ENCODE results near the gene EGR2.

DNA sequence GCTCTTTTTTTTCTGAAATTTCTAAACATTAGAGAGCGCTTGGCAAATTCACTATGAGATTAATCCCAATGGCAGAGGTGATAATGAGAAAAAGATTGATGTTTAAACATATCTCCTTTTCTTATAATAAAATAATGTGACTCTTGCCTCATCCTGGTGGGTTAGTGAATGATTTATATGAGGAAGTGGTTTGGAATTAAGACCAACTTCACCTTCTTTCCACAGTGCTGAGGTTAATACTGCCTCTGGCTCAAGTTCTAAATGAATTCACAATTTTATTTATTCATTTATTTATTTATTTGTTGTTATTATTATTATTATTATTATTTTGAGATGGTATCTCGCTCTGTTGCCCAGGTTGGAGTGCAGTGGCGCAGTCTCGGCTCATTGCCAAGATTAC, 52.2 kb downstream of the EGR2 start:
- TF ChIP-seq CTCF (IDR thresholded peaks at IDR 0.05) (no peak), POLR2A (IDR thresholded peaks at IDR 0.05) (no peak)

All from thyroid gland (tissue), 4 donors.